SK-N-SH treated with all-trans-retinoic acid at 6 μM for 48 hours (cell line): Measurements from ENCODE around the gene CTXN1.

Source experiments
- ISL1 ChIP-seq: fragments of 250-450 bp; sonication (Bioruptor Pico); IDR thresholded peaks from 2 replicates; pipeline ENCODE4 v2.1.2; 2022; ENCODE audit warnings: mild to moderate bottlenecking, moderate library complexity
- SNAI2 ChIP-seq: fragments of 250-450 bp; sonication (Bioruptor Pico); IDR thresholded peaks from 2 replicates; pipeline ENCODE4 v1.5.0; 2020; ENCODE audit warnings: mild to moderate bottlenecking, moderate library complexity
- ZNF70 ChIP-seq: fragments of 450-650 bp; formaldehyde crosslinking; IDR thresholded peaks from 2 replicates; pipeline ENCODE4 v1.5.0; 2020; ENCODE audit warnings: mild to moderate bottlenecking, moderate library complexity
- ZNF8 ChIP-seq: fragments of 450-650 bp; formaldehyde crosslinking; IDR thresholded peaks from 2 replicates; pipeline ENCODE4 v1.5.0; 2020; ENCODE audit warnings: mild to moderate bottlenecking, moderate library complexity

DNA sequence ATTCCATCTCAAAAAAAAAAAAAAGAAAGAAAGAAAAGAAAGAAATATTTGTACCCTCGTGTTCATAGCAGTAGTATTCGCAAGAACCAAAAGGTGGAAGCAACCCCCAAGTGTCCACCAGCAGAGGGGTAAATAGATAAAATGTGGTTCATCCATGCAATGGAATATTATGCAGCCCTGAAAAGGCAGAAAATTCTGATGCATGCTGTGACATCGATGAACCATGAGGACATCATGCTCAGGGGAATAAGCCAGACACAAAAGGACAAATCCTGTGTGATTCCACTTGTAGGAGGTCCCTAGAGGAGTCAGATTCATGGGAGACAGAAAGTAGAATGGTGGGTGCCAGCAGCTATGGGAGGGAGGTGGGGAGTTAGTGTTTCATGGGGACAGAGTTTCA, 44.0 kb downstream of the CTXN1 start:
- no peak for TF ChIP-seq ZNF8 (CRISPR knock-in tag)
- TF ChIP-seq SNAI2 (CRISPR knock-in tag) = no peak
- no peak for TF ChIP-seq ISL1 (CRISPR knock-in tag)
- no peak for TF ChIP-seq ZNF70 (CRISPR knock-in tag)
